NCI-H1417 (cell line): ENCODE data around the gene TNFRSF25.

ENCODE experiments used
- DNase-seq, 3 experiments: peaks; one replicate each; lab custom pipeline; 2025; lab: John Stamatoyannopoulos, UW

The TNFRSF25 gene

GRCh38 chr1:6488602-6489382 lies 22.8 kb upstream of the TNFRSF25 start:
- DNase-seq: no peak

DNA sequence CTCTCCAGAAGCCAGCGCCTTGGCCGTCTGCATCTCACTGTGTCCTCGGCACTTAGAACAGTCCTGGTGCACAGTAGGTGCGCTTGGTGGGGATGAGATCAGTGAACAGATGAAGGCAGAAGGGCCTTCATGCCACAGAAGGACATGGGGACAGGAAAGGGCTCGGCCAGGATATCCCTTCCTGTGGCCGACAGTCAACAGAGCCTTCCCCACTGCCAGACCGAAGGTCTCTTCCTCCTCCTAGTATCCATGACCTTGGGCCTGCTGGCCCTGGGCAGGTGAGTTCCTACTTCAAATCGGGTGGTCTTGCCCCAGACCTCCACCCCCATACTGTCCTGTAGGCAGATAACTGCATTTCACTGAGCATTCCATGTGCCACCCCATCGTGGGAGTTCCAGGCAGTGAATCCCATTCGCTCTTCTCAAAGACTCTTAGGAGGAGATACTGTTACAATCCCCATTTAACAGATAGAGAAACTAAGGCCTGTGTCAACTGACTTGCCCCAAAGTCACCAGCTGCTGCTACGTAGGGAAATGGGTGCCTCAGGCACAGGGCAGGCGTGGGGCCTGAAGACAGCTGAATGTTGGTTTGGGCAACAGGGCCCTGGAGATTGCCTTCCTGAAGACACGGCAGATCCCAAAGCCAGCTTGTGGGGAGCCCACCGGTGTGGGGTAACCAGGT lies 22.0 kb upstream of the TNFRSF25 start:
- DNase-seq: no peak

DNA sequence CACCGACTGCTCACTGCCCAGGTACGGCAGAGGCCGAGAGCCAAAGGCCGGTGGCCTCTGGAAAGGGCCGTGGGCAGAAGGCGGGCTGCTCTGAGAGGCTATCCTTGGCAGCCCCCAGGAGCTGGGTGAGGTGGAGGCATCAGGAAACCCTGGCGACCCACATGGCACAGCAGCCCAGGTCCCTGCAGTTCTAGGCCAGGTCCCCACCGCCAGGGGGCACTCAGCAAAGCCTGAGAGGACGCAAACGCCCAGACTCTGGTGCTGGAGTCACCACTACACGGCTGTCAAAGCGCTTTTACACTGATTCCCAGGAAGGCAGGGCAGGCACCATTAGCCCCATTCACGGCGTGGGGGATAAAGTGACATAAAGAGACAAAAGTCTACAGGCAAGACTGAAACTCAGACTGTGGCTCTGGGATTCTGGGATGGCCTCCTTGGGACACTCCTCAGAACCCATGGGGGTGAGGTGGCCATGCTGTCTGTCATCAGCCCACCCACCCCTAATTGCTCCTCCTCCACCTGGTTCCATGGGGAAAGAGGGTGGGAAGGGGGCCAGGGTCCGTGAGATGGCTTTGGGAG lies 20.5 kb upstream of the TNFRSF25 start:
- DNase-seq: peak; percentile 75 to 91 (median 82)

DNA sequence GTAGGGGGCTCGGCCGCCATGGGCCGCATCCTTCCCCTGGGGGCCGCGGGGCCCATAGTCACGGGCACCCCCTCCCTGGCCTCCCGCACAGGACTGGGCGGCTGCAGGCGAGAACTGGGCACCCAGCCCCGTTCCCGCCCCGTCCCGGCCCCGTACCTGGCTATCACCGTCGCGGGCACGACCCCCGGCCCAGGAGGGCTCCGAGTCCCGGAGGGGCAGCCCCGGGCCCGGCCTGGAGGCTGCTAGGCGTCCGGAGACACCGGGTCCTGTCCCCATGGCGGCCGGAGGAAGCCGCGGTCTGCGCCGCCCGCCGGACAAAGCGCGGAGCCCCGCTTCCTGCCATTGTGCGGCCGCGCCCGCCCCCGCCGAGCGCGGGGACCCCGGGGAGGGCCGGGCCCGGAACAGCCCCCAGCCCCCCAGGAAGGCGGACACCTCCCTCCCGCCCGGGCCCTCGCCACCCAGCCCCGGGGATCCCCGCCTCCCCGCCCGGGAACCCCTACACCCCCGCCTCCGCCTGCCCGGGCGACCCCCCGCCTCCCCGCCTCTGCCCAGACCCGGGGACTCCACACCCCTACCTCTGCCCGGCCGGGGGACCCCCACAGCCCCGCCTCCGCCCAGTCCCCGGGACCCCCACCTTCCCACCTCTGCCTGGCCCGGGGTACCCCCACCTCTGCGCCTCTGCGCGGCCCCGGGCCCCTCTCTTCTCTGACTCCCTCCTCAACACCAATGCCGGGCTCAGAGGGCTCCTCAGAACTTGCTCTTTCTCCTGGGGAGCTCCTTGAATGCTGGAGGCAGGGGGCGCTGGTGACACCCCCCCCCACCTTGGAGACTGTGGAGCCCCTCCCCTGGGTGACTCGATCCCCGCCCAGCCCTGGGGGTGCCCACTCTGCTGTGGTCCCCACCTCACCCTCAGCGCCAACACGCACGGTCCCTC lies 19.5 kb upstream of the TNFRSF25 start:
- peak in 2 of 3 experiments; percentile 43 to 46 for DNase-seq

- peak in 1 of 3 experiments; percentile 36 for DNase-seq
Observed at GRCh38 chr1:6484826-6485167, 18.8 kb upstream of the TNFRSF25 start.

DNA sequence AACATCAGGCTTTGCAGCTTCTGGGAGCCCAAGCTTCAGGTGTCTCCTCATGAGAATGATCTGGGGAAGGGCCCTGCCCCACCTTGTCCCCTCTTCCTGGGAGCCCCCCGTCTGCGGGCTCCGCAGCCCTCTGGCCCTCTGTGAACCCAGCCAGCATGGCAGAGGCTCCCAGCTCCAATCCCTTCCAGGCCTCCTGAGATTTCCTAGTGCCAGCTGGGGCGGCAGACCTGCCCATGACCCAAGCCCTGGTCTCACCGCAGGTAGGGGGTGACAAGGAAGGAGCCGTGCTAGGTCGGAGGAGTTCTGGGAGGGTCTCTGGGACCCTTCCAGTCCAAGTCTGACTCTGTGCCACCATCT lies 17.8 kb upstream of the TNFRSF25 start:
- no peak for DNase-seq

DNA sequence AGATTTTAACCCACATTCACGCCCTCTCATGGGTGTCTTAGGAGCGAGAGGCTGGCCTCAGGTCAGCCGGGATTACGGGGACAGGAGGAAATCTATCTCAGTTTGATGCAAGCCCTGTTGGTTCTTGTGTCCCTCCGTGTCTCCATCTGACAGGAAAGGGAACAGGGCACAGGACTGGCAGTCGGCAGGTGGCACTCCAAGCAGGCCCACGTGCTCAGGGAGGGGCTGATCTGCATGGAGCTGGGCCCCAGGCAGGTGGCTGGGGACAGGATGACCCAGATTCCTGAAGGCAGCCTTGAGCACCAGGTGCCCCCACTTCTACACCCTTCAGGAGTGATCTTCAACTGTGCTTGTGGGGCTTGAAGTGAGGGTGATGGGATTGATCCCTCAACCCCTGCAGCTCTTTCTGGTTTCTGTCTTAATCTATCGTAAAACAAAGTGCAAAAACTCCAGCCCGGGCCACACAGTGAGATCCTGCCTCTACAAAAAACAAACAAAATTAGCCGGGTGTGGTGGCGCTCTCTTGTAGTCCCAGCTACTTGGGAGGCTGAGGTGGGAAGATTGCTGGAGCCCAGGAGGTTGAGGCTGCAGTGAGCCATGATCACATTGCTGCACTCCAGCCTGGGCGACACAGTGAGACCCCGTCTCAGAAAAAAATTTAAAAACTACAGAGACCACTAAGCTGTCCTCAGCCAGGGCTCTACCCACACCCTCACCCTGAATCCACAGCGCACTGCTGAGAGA lies 17.2 kb upstream of the TNFRSF25 start:
- DNase-seq: peak; percentile 11 to 62 (median 26)

DNA sequence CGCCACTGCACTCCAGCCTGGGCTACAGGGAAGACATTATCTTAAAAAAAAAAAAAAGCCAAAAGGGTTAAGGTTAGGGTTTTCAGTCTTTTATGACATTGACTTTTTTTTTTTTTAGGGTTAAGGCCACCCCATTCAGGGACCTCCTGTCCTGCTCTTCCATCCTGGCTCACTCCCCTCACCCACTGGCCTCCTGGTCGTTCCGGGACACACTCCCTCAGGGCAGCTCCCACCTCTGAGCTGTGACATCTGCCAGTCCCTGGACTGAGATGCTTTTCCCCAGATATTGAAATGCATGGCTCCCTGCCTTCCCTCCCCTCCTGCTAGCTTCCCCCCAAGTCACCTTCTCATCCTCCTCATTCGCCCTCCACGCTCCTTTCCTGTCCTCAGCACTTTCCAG lies 15.8 kb upstream of the TNFRSF25 start:
- DNase-seq: no peak

- DNase-seq: no peak
Observed at GRCh38 chr1:6477039-6477820, 11.3 kb upstream of the TNFRSF25 start.

DNA sequence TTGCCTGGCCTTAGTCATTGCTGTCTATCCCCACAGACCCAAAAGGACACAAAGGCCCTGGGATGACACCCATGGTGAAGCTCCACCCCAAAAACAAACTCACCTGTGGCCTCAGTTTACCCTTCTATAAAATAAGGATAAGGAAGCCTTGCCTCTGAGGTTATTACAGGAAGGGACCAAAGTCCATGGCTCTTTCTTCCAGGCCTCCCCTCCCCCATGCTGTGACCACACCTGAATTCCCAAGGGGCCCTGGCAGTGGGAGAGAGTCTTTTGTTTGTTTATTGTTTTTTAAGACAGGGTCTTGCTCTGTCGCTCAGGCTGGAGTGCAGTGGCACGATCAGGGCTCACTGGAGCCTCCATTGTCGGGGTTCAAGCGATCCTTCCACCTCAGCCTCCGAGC lies 10.5 kb upstream of the TNFRSF25 start:
- no peak for DNase-seq

DNA sequence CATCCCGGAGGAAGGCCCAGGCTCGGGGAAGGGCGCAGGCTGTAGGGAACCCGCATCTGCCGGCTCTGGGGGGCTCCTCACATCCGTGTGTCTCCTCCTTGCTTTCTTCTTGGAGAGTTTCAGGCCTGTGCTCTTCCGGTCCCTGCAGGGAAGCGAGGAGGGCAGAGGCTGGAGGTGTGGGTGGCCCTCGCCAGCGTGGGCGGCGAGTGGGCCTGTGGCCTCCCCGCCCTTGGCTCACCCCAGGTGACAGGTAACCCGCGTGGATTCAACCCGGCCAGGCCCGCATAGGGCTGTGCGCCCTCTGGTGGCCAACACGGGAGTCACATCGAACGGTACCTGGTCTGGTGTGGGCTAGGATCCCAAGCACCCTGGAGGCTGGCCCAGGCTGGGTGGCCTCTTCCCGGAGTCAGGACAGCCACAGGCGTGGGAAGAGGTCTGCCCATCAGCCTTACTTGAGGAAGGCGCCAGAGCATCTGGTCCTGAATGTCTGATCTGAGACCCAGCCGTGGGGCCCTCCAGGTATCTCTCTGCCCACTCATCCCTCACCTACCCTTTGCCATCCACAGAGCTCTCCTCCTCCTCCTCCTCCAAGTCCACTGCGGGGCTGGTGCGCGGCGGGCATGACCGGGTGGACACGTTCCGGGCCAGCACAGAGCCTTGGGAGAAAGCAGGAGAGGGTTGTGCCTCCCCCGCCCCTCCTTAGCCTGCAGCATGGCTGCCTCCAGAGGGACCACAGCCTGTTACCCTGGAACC lies 9.6 kb upstream of the TNFRSF25 start:
- peak; percentile 57 to 76 (median 65) for DNase-seq

GRCh38 chr1:6474815-6475282 lies 8.9 kb upstream of the TNFRSF25 start:
- peak in 1 of 3 experiments; percentile 49 for DNase-seq

- peak; percentile 92 to 94 (median 92) for DNase-seq
Observed at GRCh38 chr1:6473974-6474814, 8.2 kb upstream of the TNFRSF25 start.

DNA sequence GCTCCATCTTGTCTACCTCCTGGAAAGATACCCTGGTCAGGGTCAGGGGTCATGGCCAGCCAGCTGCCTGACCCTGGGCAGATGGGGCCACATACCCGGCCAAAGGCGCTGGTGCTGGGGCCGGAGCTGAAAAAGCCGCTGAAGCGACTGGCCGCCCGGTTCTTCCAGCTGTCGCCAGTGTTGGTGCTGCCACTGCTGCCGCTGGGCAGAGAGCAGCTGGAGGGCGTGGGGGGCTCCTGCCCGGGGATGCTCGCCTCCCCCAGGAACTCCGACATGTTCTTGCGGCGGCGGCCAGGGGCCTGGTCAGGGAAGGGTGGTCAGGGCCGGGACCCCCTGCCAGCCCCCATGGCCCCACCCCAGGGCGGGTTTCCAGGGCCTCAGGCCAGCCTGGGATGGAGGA lies 7.2 kb upstream of the TNFRSF25 start:
- no peak for DNase-seq

DNA sequence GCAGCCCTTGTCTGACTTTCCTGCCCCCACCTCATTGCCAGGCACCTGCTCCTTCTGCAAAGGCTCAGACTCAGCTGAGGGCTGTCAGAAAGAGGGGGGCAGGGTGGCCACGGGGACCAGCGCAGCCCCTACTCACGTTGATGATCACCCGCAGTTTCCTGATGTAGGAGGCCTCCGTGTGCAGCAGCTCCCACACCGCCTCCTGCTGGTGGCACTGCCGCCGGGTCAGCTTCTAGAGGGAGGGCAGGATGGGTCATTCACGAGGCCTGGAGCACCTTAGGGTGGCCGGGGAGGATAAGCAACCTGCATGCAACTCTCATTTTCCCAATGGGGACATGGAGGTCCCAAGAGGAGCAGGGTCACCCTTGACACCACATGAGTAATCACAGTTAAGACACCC lies 6.4 kb upstream of the TNFRSF25 start:
- DNase-seq: peak in 1 of 3 experiments; percentile 27

- no peak for DNase-seq
Observed at GRCh38 chr1:6471970-6472368, 6.0 kb upstream of the TNFRSF25 start.

DNA sequence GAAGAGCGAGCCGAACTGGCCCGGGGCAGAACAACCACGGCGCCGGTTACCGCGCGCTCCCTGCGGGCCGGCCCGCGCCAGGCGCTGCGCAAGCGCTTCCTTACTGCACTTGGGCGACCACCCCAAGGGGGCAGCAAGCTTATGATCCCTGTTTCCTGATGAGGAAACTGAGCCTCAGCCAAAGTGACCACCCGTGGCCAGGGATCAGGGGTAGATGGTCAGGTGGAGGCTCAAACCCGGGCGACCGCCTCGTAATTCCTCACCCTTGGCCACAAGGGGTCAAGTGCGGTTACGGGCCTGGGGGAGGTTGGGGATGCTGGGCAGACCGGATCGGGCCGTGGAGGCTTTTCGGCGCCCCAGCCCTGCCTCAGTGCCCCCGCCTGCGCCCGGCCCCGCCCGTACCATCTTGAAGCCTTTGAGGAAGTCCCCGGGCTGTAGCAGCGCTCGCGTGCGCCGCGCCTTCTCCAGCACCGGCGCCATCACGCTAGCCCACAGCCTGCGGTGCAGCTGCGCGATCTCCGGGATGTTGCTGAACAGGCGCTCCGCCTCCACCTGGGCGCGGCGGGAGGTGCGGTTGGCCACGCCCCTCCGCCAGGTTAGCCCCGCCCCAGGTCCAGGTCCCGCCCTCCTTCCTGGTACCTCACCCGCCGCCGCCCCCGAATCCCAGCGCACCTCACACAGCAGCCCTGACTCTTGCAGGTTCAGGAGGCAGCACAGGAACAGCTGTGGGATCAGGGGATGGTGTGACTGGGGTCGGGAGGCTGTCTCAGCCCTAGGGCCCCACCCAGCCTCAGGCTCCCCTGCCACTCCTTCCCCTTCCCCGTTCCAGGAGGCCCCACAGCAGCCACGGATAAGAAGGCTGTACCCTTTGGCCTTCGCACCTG lies 5.4 kb upstream of the TNFRSF25 start:
- peak in 1 of 3 experiments; percentile 89 for DNase-seq
